Right cardiac atrium (tissue), 5 donors: ENCODE measurements around the gene RWDD3. TPM values are rescaled to one million over a fixed set of nuclear protein-coding genes. Genes with fewer than 3 reads are reported as not detected.

Experiments
- ATAC-seq, 2 donors: fragments of 200-7000 bp; cut with Tn5 transposase; one replicate each; pipeline versions ENCODE4 v1.8.0 to v1.9.1; 2020; ENCODE audit warnings: moderate library complexity in 2 of 2, mild to moderate bottlenecking in 1 of 2
- DNase-seq, 3 donors: peaks; one replicate each; pipeline ENCODE4 v3.0.0-alpha.2; 2020
- H3K27ac ChIP-seq: one replicate; pipeline ENCODE4 v1.5.1; 2013; ENCODE audit warnings: mild to moderate bottlenecking, low read length, control low read depth, moderate library complexity
- H3K27me3 ChIP-seq: one replicate; pipeline ENCODE4 v1.6.1; 2013; ENCODE audit not compliant: control insufficient read depth, insufficient read depth
- H3K4me1 ChIP-seq: one replicate; pipeline ENCODE4 v1.6.1; 2013; ENCODE audit warnings: low read length; ENCODE audit not compliant: control insufficient read depth, insufficient read depth
- H3K4me3 ChIP-seq: one replicate; pipeline ENCODE4 v1.5.1; 2013; ENCODE audit warnings: low read length, control low read depth
- H3K9me3 ChIP-seq: one replicate; pipeline ENCODE4 v1.6.1; 2013; ENCODE audit warnings: low read length; ENCODE audit not compliant: control insufficient read depth
- WGBS: extraction: QIAGEN DNeasy Blood & Tissue Kit; methylation state at CpG from one replicate; pipeline ENCODE4 v1.1.7; 2013; 5-methylcytosine and 5-hydroxymethylcytosine counted together
- intact Hi-C, 4 donors: fragments of 100-400 bp; cut with DNase I; formaldehyde crosslinking; loops; one replicate each; pipeline versions ENCODE4 v1.11.0 to v1.14.0; 2022 to 2023
- polyA plus RNA-seq: library from polyadenylated mRNA; stranded (reverse); fragments of 200-250 nt; gene quantifications from one replicate; pipeline ENCODE4 v1.2.3, GENCODE V29; 2013
- total RNA-seq, 4 donors: library from RNA; stranded (reverse); fragmentation: NEBNext Ultra II Directional; extraction: Animal tissue kit (Norgen Biotek cat#: 25700); gene quantifications; one replicate each; pipeline ENCODE4 v1.2.1, GENCODE V29; 2021
- donor health status: healthy with polysubstance abuse.
- donor health status: DM: no; HTN: yes; CAD: no.
- donor health status: DM: no; HTN: no; CAD: no.
- donor health status: DM: no; HTN: yes; CAD: no; lungs with severe emphysema.
- donor health status: DM: yes; HTN: yes; CAD: no.

RWDD3 gene
- total and polyA plus RNA-seq, 5 donors: 13.6 to 31.1 (median 17.7) TPM

- peaks cover 4% of the 10 kb centered on the region for H3K4me1 ChIP-seq
- DNase-seq: no peak
- WGBS: 70% methylated on average over 3 of the region's 3 CpGs
- no peak for ATAC-seq
- no peak overlapping the region for H3K4me3 ChIP-seq
- H3K27ac ChIP-seq: no peak overlapping the region
- H3K27me3 ChIP-seq: no peaks in the 10 kb centered on the region
- intact Hi-C loops: no loop called here
- H3K9me3 ChIP-seq: no peaks in the 10 kb centered on the region
Observed at GRCh38 chr1:95208876-95209275, 25.1 kb upstream of the RWDD3 start.

GRCh38 chr1:95209291-95209690 lies 24.7 kb upstream of the RWDD3 start:
- Histone ChIP-seq H3K27ac (no peak overlapping the region), H3K4me3 (no peak overlapping the region), H3K27me3 (no peaks in the 10 kb centered on the region), H3K9me3 (no peaks in the 10 kb centered on the region), H3K4me1 (peaks cover 4% of the 10 kb centered on the region)
- intact Hi-C loops: no loop called here
- no peak for ATAC-seq
- DNase-seq: no peak

- ATAC-seq: no peak
- no peak for DNase-seq
- H3K4me3 ChIP-seq: no peak overlapping the region
- H3K4me1 ChIP-seq: no peaks in the 10 kb centered on the region
- H3K27ac ChIP-seq: no peak overlapping the region
- H3K27me3 ChIP-seq: no peaks in the 10 kb centered on the region
- H3K9me3 ChIP-seq: no peaks in the 10 kb centered on the region
- 97% methylated on average over 14 of the region's 14 CpGs for WGBS
- intact Hi-C loops: no loop called here
Observed at GRCh38 chr1:95216292-95216990, 17.6 kb upstream of the RWDD3 start.

GRCh38 chr1:95217371-95217770 lies 16.6 kb upstream of the RWDD3 start:
- no peaks in the 10 kb centered on the region for H3K4me1 ChIP-seq
- WGBS: 59% methylated on average over 1 of the region's 1 CpG
- intact Hi-C loops: no loop called here
- ATAC-seq (no peak), DNase-seq (no peak)
- no peak overlapping the region for H3K27ac ChIP-seq
- H3K9me3 ChIP-seq: no peaks in the 10 kb centered on the region
- H3K27me3 ChIP-seq: no peaks in the 10 kb centered on the region
- no peak overlapping the region for H3K4me3 ChIP-seq

GRCh38 chr1:95219407-95219806 lies 14.6 kb upstream of the RWDD3 start:
- 93% methylated on average over 4 of the region's 4 CpGs for WGBS
- no peak for DNase-seq
- intact Hi-C loops: no loop called here
- ATAC-seq: no peak
- H3K27ac ChIP-seq: no peak overlapping the region
- no peaks in the 10 kb centered on the region for H3K27me3 ChIP-seq
- H3K9me3 ChIP-seq: no peaks in the 10 kb centered on the region
- H3K4me3 ChIP-seq: no peak overlapping the region
- H3K4me1 ChIP-seq: no peaks in the 10 kb centered on the region

- no peak for ATAC-seq
- no peaks in the 10 kb centered on the region for H3K9me3 ChIP-seq
- intact Hi-C loops: no loop called here
- WGBS: 91% methylated on average over 6 of the region's 6 CpGs
- H3K4me3 ChIP-seq: no peak overlapping the region
- H3K4me1 ChIP-seq: no peaks in the 10 kb centered on the region
- no peak overlapping the region for H3K27ac ChIP-seq
- H3K27me3 ChIP-seq: no peaks in the 10 kb centered on the region
- no peak for DNase-seq
Observed at GRCh38 chr1:95221306-95221705, 12.7 kb upstream of the RWDD3 start.

- WGBS: 83% methylated on average over 2 of the region's 2 CpGs
- no peak overlapping the region for H3K4me3 ChIP-seq
- ATAC-seq: no peak
- no peaks in the 10 kb centered on the region for H3K27me3 ChIP-seq
- DNase-seq: no peak
- H3K4me1 ChIP-seq: no peaks in the 10 kb centered on the region
- intact Hi-C loops: no loop called here
- no peak overlapping the region for H3K27ac ChIP-seq
- no peaks in the 10 kb centered on the region for H3K9me3 ChIP-seq
Observed at GRCh38 chr1:95222629-95223028, 11.4 kb upstream of the RWDD3 start.

GRCh38 chr1:95223110-95223509 lies 10.9 kb upstream of the RWDD3 start:
- DNase-seq (no peak), ATAC-seq (peak; percentile 83 to 90)
- intact Hi-C loops: no loop called here
- Histone ChIP-seq H3K4me1 (no peaks in the 10 kb centered on the region), H3K27me3 (no peaks in the 10 kb centered on the region), H3K9me3 (no peaks in the 10 kb centered on the region), H3K27ac (no peak overlapping the region), H3K4me3 (no peak overlapping the region)

GRCh38 chr1:95226781-95227660 lies 7.0 kb upstream of the RWDD3 start:
- 47% methylated on average over 3 of the region's 3 CpGs for WGBS
- H3K4me3 ChIP-seq: no peak overlapping the region
- intact Hi-C loops: no loop called here
- no peaks in the 10 kb centered on the region for H3K27me3 ChIP-seq
- H3K4me1 ChIP-seq: no peaks in the 10 kb centered on the region
- no peaks in the 10 kb centered on the region for H3K9me3 ChIP-seq
- ATAC-seq (peak; percentile 7 to 22), DNase-seq (no peak)
- peak overlapping the region; percentile 15 for H3K27ac ChIP-seq

- 73% methylated on average over 5 of the region's 5 CpGs for WGBS
- H3K4me1 ChIP-seq: no peaks in the 10 kb centered on the region
- ATAC-seq: no peak
Observed at GRCh38 chr1:95229037-95229436, 5.0 kb upstream of the RWDD3 start.

GRCh38 chr1:95229706-95230105 lies 4.3 kb upstream of the RWDD3 start:
- intact Hi-C loops: loop anchor here (5.0 to 10.0 kb wide), 6 partner anchors 105 to 157 kb away; partner anchors contain the start of genes ALG14 (in 2 of the 4) and TLCD4 (in 2 of the 4)
- Histone ChIP-seq H3K27me3 (no peaks in the 10 kb centered on the region), H3K27ac (no peak overlapping the region), H3K4me3 (no peak overlapping the region), H3K4me1 (no peaks in the 10 kb centered on the region), H3K9me3 (no peaks in the 10 kb centered on the region)
- DNase-seq (no peak), ATAC-seq (no peak)

More at GRCh38 chr1:95229037-95229436, 5.0 kb upstream of the RWDD3 start:
- H3K27ac ChIP-seq: no peak overlapping the region
- intact Hi-C loops: no loop called here
- no peak overlapping the region for H3K4me3 ChIP-seq
- no peaks in the 10 kb centered on the region for H3K27me3 ChIP-seq
- H3K9me3 ChIP-seq: no peaks in the 10 kb centered on the region
- DNase-seq: no peak
